WTC11 (cell line): ENCODE measurements around the gene POLD1. TPM values are rescaled to one million over a fixed set of nuclear protein-coding genes. Genes with fewer than 3 reads are reported as not detected.

Source experiments
- ATAC-seq: fragments of 200-7000 bp; cut with Tn5 transposase; 2 replicates; pipeline ENCODE4 v1.10.0; 2021; ENCODE audit warnings: mild to moderate bottlenecking, moderate library complexity
- CTCF ChIA-PET: fragments of 300-600 bp; sonication (Branson Sonifier 250); formaldehyde crosslinking; loops from one replicate; lab custom pipeline; 2021; ENCODE audit warnings: antibody characterized with exemption; lab: Charles Lee
- POLR2A ChIA-PET: fragments of 350-600 bp; sonication (Branson Sonifier 250); formaldehyde crosslinking; loops from one replicate; lab custom pipeline; 2021; ENCODE audit warnings: antibody characterized with exemption; lab: Charles Lee
- DNase-seq: peaks from one replicate; pipeline ENCODE4 v3.0.0; 2021; ENCODE audit warnings: low spot score
- H3K27ac Mint-ChIP-seq: 2 replicates; pipeline ENCODE4 v1.8.0; 2021; ENCODE audit warnings: mixed read lengths
- H3K27me3 Mint-ChIP-seq: 2 replicates; pipeline ENCODE4 v1.8.0; 2021; ENCODE audit warnings: low read depth, mild to moderate bottlenecking, moderate library complexity, mixed read lengths
- H3K36me3 Mint-ChIP-seq: 2 replicates; pipeline ENCODE4 v1.8.0; 2021; ENCODE audit warnings: mixed read lengths
- H3K4me1 Mint-ChIP-seq: 2 replicates; pipeline ENCODE4 v1.8.0; 2022; ENCODE audit warnings: mixed read lengths
- H3K4me3 Mint-ChIP-seq: 2 replicates; pipeline ENCODE4 v1.8.0; 2021; ENCODE audit warnings: mild to moderate bottlenecking, moderate library complexity, mixed read lengths
- H3K9me3 Mint-ChIP-seq: 2 replicates; pipeline ENCODE4 v1.8.0; 2021; ENCODE audit warnings: mixed read lengths
- CREM ChIP-seq: sonication (generic); formaldehyde crosslinking; IDR thresholded peaks from 2 replicates; pipeline ENCODE4 v1.8.1; 2022; ENCODE audit warnings: mild to moderate bottlenecking, missing genetic modification reagents, moderate library complexity
- GABPB1 ChIP-seq: sonication (generic); formaldehyde crosslinking; IDR thresholded peaks from 2 replicates; pipeline ENCODE4 v1.8.1; 2023; ENCODE audit warnings: mild to moderate bottlenecking, missing genetic modification reagents
- GRHL2 ChIP-seq: fragments of 250-450 bp; sonication (Bioruptor Pico); IDR thresholded peaks from 2 replicates; pipeline ENCODE4 v1.8.0; 2022; ENCODE audit warnings: mild to moderate bottlenecking, moderate library complexity; ENCODE audit not compliant: insufficient replicate concordance, severe bottlenecking
- GTF2I ChIP-seq: fragments of 250-450 bp; sonication (Bioruptor Pico); conservative IDR thresholded peaks from 2 replicates; pipeline ENCODE4 v1.4.0; 2021; ENCODE audit warnings: mild to moderate bottlenecking
- MYBL2 ChIP-seq: sonication (generic); formaldehyde crosslinking; IDR thresholded peaks from 2 replicates; pipeline ENCODE4 v1.8.1; 2023; ENCODE audit warnings: mild to moderate bottlenecking, moderate library complexity, missing genetic modification reagents
- NFE2L1 ChIP-seq: sonication (generic); formaldehyde crosslinking; IDR thresholded peaks from 2 replicates; pipeline ENCODE4 v1.8.1; 2023; ENCODE audit warnings: missing genetic modification reagents
- SP1 ChIP-seq: sonication (generic); formaldehyde crosslinking; conservative IDR thresholded peaks from 2 replicates; pipeline ENCODE4 v1.8.1; 2022; ENCODE audit warnings: missing genetic modification reagents
- ZBTB21 ChIP-seq: sonication (generic); formaldehyde crosslinking; IDR thresholded peaks from 2 replicates; pipeline ENCODE4 v1.8.1; 2023; ENCODE audit warnings: mild to moderate bottlenecking, missing genetic modification reagents, borderline replicate concordance
- ZNF138 ChIP-seq: sonication (generic); formaldehyde crosslinking; conservative IDR thresholded peaks from 2 replicates; pipeline ENCODE4 v1.8.1; 2022; ENCODE audit warnings: mild to moderate bottlenecking, moderate library complexity, missing genetic modification reagents
- ZNF671 ChIP-seq: fragments of 250-450 bp; sonication (Bioruptor Pico); IDR thresholded peaks from 2 replicates; pipeline ENCODE4 v1.8.0; 2021; ENCODE audit warnings: mild to moderate bottlenecking
- total RNA-seq: library from RNA; stranded (reverse); gene quantifications from 3 replicates; pipeline ENCODE4 v1.2.3, GENCODE V29; 2021
- TF ChIP-seq, protein P1 (sequence below): fragments of 250-450 bp; sonication (Bioruptor Pico); conservative IDR thresholded peaks from 2 replicates; pipeline ENCODE4 v1.9.0; 2021; ENCODE audit warnings: mild to moderate bottlenecking
- TF ChIP-seq, protein P2 (sequence below): sonication (generic); formaldehyde crosslinking; IDR thresholded peaks from 2 replicates; pipeline ENCODE4 v1.8.1; 2023; ENCODE audit warnings: mild to moderate bottlenecking, missing genetic modification reagents, moderate library complexity
- TF ChIP-seq, protein P3 (sequence below): fragments of 200-600 bp; IDR thresholded peaks from 2 replicates; pipeline ENCODE4 v1.8.0; 2022; ENCODE audit warnings: antibody characterized with exemption
- TF ChIP-seq, protein P4 (sequence below): sonication (generic); formaldehyde crosslinking; IDR thresholded peaks from 2 replicates; pipeline ENCODE4 v1.8.0; 2022; ENCODE audit warnings: mild to moderate bottlenecking, missing genetic modification reagents
- TF ChIP-seq, protein P5 (sequence below): sonication (generic); formaldehyde crosslinking; IDR thresholded peaks from 2 replicates; pipeline ENCODE4 v1.8.0; 2022; ENCODE audit warnings: mild to moderate bottlenecking, missing genetic modification reagents
- TF ChIP-seq, protein P6 (sequence below): sonication (generic); formaldehyde crosslinking; IDR thresholded peaks from 2 replicates; pipeline ENCODE4 v1.8.0; 2022; ENCODE audit warnings: mild to moderate bottlenecking, missing genetic modification reagents
- TF ChIP-seq, protein P7 (sequence below): fragments of 250-450 bp; sonication (Bioruptor Pico); IDR thresholded peaks from 2 replicates; pipeline ENCODE4 v1.9.0; 2021; ENCODE audit warnings: moderate library complexity, mild to moderate bottlenecking, inconsistent platforms, borderline replicate concordance
- TF ChIP-seq, protein P8 (sequence below): sonication (generic); formaldehyde crosslinking; IDR thresholded peaks from 2 replicates; pipeline ENCODE4 v1.8.0; 2022; ENCODE audit warnings: mild to moderate bottlenecking, missing genetic modification reagents
- TF ChIP-seq, protein P9 (sequence below): sonication (generic); formaldehyde crosslinking; IDR thresholded peaks from 2 replicates; pipeline ENCODE4 v1.8.0; 2022; ENCODE audit warnings: missing genetic modification reagents

POLD1 gene
- total RNA-seq, 1 experiment from 2014 or later: 163 TPM

DNA sequence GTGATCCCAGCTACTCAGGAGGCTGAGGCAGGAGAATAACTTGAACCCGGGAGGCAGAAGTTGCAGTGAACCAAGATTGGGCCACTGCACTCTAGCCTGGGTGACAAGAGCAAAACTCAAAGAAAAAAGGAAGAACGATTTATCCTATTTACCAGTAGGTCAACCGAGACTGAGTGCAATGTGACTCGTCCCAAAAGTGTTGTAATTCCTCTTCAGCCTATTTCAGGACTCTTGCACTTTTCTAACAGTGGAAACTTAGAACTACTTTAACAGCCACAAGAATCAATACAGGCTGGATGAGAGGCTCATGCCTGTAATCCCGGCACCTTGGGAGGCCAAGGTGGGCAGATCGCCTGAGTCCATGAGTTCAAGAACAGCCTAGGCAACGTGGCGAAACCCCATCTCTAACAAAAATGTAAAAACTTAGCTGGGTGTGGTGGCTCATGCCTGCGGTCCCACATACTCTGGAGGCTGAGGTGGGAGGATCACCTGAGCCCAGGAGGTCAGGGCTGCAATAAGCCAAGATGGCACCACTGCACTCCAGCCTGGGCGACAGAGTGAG, 12.2 kb upstream of the POLD1 start (continued):
- TF ChIP-seq, protein P1, sequence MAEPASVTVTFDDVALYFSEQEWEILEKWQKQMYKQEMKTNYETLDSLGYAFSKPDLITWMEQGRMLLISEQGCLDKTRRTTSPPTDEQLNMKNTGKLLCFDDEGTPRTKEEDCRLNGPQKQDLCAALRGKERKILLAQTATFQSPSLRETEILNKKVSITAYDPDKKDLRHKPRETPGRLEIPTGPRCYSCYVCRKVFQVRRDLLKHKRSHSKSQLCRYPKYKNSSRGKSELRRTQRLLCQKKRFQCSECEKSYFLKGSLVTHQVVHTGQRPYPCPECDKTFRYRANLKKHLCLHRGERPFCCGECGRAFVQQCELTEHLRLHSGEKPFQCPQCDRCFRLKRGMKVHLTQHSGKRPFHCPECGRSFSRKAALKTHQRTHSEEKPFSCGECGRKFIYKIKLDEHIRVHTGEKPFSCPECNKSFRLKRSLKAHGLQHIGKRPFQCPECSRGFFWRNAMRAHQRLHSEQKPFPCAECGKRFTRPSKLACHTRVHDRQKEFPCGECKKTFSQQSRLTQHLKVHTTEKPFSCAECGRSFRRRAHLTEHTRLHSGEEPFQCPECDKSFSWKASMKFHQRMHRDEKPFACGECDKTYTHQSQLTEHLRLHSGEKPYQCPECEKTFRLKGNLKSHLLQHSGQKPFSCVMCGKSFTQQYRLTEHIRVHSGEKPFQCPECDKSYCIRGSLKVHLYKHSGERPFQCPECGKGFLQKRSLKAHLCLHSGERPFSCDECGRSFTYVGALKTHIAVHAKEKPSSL (CRISPR knock-in tag): no peak
- TF ChIP-seq ZNF671 (CRISPR knock-in tag): no peak
- no peak for TF ChIP-seq MYBL2 (CRISPR knock-in tag)
- no peak for TF ChIP-seq NFE2L1 (CRISPR knock-in tag)

DNA sequence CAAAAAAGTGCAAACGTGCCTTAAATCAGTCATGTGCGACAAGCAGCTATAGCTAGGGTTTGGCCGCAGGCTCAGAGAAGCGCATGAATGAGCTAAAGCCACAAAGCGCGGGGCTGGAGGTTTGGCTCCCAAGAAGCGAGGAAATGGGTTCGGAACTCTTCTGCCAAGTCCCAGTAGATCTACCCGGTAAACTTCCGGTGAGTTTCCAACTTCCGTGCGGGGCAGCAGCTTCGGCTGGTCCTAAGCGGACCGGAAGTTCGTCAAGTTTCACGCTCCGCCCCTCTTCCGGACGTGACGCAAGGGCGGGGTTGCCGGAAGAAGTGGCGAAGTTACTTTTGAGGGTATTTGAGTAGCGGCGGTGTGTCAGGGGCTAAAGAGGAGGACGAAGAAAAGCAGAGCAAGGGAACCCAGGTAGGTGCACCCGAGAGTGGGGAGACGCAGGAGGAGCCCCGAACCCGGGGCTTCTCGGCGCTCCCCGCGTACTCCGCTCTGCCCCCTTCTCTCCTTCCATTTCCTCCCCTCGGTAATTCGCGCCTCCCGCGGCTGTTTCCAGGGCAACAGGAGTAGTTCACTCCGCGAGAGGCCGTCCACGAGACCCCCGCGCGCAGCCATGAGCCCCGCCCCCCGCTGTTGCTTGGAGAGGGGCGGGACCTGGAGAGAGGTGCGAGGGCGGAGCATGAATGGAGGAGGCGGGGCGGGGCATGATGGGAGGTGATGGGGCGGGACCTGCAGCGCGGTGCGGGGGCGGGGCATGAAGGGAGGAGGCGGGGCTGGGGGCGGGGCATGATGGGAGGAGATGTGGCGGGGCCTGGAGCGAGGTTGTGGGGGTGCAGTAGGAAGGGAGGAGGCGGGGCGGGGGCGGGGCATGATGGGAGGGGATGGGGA, 7.7 kb upstream of the POLD1 start, which contains the start of gene NR1H2:
Gene NR1H2 (plus strand): TSS at position 292 of the 885 bp plus-strand sequence. CDS start 1,149 bp downstream, outside the sequence.
- ATAC-seq (peak; percentile 80), DNase-seq (peak; percentile 95)
- CTCF ChIA-PET: interaction anchor here (0.8 to 3.5 kb wide), 12 partner anchors 7 to 146 kb away, joined by 3 to 20 read pairs (median 4); no protein-coding TSS in a partner anchor
- peak within 1 kb of the TSS; percentile 99 for H3K4me3 Mint-ChIP-seq
- no peaks in the 10 kb centered on the region; the same call in none of the 2 replicates for H3K27me3 Mint-ChIP-seq
- H3K36me3 Mint-ChIP-seq: peaks cover 26% of the 10 kb centered on the region
- H3K9me3 Mint-ChIP-seq: no peaks in the 10 kb centered on the region
- POLR2A ChIA-PET: interaction anchor here (0.6 to 1.1 kb wide), 6 partner anchors 8 to 183 kb away, joined by 3 to 4 read pairs (median 4); partner anchors contain the start of gene KCNC3
- peak within 1 kb of the TSS; percentile 100 for H3K27ac Mint-ChIP-seq
- H3K4me1 Mint-ChIP-seq: peaks cover 3% of the 10 kb centered on the region; the same call in 1 of the 2 replicates
- TF ChIP-seq SP1 (CRISPR knock-in tag): peak; percentile 91
- no peak for TF ChIP-seq GRHL2 (CRISPR knock-in tag)
- TF ChIP-seq, protein P2, sequence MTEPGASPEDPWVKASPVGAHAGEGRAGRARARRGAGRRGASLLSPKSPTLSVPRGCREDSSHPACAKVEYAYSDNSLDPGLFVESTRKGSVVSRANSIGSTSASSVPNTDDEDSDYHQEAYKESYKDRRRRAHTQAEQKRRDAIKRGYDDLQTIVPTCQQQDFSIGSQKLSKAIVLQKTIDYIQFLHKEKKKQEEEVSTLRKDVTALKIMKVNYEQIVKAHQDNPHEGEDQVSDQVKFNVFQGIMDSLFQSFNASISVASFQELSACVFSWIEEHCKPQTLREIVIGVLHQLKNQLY: no peak
- peak; percentile 66; the same call in 1 of the 2 replicates for TF ChIP-seq GTF2I (CRISPR knock-in tag)
- TF ChIP-seq, protein P3, sequence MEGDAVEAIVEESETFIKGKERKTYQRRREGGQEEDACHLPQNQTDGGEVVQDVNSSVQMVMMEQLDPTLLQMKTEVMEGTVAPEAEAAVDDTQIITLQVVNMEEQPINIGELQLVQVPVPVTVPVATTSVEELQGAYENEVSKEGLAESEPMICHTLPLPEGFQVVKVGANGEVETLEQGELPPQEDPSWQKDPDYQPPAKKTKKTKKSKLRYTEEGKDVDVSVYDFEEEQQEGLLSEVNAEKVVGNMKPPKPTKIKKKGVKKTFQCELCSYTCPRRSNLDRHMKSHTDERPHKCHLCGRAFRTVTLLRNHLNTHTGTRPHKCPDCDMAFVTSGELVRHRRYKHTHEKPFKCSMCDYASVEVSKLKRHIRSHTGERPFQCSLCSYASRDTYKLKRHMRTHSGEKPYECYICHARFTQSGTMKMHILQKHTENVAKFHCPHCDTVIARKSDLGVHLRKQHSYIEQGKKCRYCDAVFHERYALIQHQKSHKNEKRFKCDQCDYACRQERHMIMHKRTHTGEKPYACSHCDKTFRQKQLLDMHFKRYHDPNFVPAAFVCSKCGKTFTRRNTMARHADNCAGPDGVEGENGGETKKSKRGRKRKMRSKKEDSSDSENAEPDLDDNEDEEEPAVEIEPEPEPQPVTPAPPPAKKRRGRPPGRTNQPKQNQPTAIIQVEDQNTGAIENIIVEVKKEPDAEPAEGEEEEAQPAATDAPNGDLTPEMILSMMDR: no peak
- TF ChIP-seq GABPB1 (CRISPR knock-in tag): peak; percentile 95
- peak; percentile 92; the same call in 1 of the 2 replicates for TF ChIP-seq CREM
- TF ChIP-seq, protein P4, sequence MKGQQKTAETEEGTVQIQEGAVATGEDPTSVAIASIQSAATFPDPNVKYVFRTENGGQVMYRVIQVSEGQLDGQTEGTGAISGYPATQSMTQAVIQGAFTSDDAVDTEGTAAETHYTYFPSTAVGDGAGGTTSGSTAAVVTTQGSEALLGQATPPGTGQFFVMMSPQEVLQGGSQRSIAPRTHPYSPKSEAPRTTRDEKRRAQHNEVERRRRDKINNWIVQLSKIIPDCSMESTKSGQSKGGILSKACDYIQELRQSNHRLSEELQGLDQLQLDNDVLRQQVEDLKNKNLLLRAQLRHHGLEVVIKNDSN (CRISPR knock-in tag): peak; percentile 43; the same call in 1 of the 2 replicates
- TF ChIP-seq, protein P5, sequence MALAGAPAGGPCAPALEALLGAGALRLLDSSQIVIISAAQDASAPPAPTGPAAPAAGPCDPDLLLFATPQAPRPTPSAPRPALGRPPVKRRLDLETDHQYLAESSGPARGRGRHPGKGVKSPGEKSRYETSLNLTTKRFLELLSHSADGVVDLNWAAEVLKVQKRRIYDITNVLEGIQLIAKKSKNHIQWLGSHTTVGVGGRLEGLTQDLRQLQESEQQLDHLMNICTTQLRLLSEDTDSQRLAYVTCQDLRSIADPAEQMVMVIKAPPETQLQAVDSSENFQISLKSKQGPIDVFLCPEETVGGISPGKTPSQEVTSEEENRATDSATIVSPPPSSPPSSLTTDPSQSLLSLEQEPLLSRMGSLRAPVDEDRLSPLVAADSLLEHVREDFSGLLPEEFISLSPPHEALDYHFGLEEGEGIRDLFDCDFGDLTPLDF (CRISPR knock-in tag): 0 out of 2 replicates have a peak, but pooled peaks have one; percentile 30
- TF ChIP-seq, protein P6, sequence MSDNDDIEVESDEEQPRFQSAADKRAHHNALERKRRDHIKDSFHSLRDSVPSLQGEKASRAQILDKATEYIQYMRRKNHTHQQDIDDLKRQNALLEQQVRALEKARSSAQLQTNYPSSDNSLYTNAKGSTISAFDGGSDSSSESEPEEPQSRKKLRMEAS (CRISPR knock-in tag): peak; percentile 58
- TF ChIP-seq, protein P7, sequence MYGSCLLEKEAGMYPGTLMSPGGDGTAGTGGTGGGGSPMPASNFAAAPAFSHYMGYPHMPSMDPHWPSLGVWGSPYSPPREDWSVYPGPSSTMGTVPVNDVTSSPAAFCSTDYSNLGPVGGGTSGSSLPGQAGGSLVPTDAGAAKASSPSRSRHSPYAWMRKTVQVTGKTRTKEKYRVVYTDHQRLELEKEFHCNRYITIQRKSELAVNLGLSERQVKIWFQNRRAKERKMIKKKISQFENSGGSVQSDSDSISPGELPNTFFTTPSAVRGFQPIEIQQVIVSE (CRISPR knock-in tag): no peak
- TF ChIP-seq, protein P8, sequence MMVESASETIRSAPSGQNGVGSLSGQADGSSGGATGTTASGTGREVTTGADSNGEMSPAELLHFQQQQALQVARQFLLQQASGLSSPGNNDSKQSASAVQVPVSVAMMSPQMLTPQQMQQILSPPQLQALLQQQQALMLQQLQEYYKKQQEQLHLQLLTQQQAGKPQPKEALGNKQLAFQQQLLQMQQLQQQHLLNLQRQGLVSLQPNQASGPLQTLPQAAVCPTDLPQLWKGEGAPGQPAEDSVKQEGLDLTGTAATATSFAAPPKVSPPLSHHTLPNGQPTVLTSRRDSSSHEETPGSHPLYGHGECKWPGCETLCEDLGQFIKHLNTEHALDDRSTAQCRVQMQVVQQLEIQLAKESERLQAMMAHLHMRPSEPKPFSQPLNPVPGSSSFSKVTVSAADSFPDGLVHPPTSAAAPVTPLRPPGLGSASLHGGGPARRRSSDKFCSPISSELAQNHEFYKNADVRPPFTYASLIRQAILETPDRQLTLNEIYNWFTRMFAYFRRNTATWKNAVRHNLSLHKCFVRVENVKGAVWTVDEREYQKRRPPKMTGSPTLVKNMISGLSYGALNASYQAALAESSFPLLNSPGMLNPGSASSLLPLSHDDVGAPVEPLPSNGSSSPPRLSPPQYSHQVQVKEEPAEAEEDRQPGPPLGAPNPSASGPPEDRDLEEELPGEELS: peak; percentile 42
- peak; percentile 98; the same call in 1 of the 2 replicates for TF ChIP-seq ZBTB21
- TF ChIP-seq, protein P9, sequence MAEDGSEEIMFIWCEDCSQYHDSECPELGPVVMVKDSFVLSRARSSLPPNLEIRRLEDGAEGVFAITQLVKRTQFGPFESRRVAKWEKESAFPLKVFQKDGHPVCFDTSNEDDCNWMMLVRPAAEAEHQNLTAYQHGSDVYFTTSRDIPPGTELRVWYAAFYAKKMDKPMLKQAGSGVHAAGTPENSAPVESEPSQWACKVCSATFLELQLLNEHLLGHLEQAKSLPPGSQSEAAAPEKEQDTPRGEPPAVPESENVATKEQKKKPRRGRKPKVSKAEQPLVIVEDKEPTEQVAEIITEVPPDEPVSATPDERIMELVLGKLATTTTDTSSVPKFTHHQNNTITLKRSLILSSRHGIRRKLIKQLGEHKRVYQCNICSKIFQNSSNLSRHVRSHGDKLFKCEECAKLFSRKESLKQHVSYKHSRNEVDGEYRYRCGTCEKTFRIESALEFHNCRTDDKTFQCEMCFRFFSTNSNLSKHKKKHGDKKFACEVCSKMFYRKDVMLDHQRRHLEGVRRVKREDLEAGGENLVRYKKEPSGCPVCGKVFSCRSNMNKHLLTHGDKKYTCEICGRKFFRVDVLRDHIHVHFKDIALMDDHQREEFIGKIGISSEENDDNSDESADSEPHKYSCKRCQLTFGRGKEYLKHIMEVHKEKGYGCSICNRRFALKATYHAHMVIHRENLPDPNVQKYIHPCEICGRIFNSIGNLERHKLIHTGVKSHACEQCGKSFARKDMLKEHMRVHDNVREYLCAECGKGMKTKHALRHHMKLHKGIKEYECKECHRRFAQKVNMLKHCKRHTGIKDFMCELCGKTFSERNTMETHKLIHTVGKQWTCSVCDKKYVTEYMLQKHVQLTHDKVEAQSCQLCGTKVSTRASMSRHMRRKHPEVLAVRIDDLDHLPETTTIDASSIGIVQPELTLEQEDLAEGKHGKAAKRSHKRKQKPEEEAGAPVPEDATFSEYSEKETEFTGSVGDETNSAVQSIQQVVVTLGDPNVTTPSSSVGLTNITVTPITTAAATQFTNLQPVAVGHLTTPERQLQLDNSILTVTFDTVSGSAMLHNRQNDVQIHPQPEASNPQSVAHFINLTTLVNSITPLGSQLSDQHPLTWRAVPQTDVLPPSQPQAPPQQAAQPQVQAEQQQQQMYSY: peak; percentile 48; the same call in 1 of the 2 replicates
- no peak for TF ChIP-seq ZNF138 (CRISPR knock-in tag)
